ENCODE data around the gene SMARCA2. TPM values are rescaled to one million over a fixed set of nuclear protein-coding genes. Genes with fewer than 3 reads are reported as not detected.

Gene SMARCA2
- total and polyA plus RNA-seq, 4 donors, result 18.8 to 67.0 (median 41.1) TPM

DNA sequence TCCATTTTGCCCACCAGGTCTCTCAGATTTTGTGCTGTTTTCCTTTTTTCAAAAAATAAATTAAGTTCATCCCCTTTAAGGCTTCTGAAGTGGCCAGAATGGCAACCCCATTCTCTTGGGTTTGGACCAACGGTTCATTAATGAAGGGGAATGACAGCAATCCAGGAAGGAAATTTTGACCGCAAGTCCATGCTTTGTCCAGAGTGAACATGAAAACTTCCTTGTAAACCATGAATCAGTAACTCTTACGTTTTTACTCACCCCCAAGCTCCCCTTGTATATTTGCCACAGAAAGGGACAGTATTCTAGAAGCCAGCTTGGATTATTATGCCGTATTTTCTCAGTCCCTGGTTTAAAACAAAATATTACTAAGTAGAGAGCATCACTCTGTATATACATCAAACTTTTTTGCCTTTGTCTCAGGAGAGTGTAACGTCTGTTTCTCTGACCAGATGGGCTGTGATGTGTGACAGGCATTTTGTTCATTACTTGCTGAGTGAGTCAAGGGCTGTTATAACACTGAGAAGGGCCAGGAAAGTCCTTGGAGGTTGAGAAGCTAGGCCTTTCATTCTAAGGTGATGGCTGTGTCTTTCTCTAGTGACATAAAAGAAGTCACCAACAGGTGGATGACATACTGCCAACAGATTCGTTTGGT, 148.2 kb downstream of the SMARCA2 start:
- TF ChIP-seq, protein P1, sequence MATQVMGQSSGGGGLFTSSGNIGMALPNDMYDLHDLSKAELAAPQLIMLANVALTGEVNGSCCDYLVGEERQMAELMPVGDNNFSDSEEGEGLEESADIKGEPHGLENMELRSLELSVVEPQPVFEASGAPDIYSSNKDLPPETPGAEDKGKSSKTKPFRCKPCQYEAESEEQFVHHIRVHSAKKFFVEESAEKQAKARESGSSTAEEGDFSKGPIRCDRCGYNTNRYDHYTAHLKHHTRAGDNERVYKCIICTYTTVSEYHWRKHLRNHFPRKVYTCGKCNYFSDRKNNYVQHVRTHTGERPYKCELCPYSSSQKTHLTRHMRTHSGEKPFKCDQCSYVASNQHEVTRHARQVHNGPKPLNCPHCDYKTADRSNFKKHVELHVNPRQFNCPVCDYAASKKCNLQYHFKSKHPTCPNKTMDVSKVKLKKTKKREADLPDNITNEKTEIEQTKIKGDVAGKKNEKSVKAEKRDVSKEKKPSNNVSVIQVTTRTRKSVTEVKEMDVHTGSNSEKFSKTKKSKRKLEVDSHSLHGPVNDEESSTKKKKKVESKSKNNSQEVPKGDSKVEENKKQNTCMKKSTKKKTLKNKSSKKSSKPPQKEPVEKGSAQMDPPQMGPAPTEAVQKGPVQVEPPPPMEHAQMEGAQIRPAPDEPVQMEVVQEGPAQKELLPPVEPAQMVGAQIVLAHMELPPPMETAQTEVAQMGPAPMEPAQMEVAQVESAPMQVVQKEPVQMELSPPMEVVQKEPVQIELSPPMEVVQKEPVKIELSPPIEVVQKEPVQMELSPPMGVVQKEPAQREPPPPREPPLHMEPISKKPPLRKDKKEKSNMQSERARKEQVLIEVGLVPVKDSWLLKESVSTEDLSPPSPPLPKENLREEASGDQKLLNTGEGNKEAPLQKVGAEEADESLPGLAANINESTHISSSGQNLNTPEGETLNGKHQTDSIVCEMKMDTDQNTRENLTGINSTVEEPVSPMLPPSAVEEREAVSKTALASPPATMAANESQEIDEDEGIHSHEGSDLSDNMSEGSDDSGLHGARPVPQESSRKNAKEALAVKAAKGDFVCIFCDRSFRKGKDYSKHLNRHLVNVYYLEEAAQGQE (IDR thresholded peaks at IDR 0.05), result no peak
- TF ChIP-seq FOXA1 (IDR thresholded peaks at IDR 0.05), result no peak
- TF ChIP-seq, protein P2, sequence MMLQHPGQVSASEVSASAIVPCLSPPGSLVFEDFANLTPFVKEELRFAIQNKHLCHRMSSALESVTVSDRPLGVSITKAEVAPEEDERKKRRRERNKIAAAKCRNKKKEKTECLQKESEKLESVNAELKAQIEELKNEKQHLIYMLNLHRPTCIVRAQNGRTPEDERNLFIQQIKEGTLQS (IDR thresholded peaks at IDR 0.05), result no peak
- no peak for TF ChIP-seq JUND (IDR thresholded peaks at IDR 0.05)
- no peak for TF ChIP-seq TAF1 (conservative IDR thresholded peaks at IDR 0.05)
- TF ChIP-seq SP1 (IDR thresholded peaks at IDR 0.05), result no peak
- TF ChIP-seq GABPA (IDR thresholded peaks at IDR 0.05 in 1 of 2, conservative IDR thresholded peaks at IDR 0.05 in 1 of 2), result no peak
- TF ChIP-seq HNF4A (conservative IDR thresholded peaks at IDR 0.05), result no peak
- TF ChIP-seq YY1 (IDR thresholded peaks at IDR 0.05), result no peak
- TF ChIP-seq NR2F2 (IDR thresholded peaks at IDR 0.05), result no peak
- no peak for TF ChIP-seq RXRA (IDR thresholded peaks at IDR 0.05)
- TF ChIP-seq, protein P3, sequence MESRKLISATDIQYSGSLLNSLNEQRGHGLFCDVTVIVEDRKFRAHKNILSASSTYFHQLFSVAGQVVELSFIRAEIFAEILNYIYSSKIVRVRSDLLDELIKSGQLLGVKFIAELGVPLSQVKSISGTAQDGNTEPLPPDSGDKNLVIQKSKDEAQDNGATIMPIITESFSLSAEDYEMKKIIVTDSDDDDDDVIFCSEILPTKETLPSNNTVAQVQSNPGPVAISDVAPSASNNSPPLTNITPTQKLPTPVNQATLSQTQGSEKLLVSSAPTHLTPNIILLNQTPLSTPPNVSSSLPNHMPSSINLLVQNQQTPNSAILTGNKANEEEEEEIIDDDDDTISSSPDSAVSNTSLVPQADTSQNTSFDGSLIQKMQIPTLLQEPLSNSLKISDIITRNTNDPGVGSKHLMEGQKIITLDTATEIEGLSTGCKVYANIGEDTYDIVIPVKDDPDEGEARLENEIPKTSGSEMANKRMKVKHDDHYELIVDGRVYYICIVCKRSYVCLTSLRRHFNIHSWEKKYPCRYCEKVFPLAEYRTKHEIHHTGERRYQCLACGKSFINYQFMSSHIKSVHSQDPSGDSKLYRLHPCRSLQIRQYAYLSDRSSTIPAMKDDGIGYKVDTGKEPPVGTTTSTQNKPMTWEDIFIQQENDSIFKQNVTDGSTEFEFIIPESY (IDR thresholded peaks at IDR 0.05), result no peak
- no peak for TF ChIP-seq RAD21 (IDR thresholded peaks at IDR 0.05)
- peaks cover 0 to 4% (median 0%) of the 10 kb centered on the region in 4 donors for H3K4me1 ChIP-seq (ENCODE audit: control insufficient read depth in 4 of 4, insufficient read depth in 4 of 4, low read length in 3 of 4)
- no peaks in the 10 kb centered on the region for H3K9me3 ChIP-seq (ENCODE audit: control insufficient read depth in 4 of 4, low read length in 3 of 4)
- no peak overlapping the region for H3K27ac ChIP-seq (ENCODE audit: low read depth in 1 of 2, low read length in 2 of 2)
- 86% methylated on average over 6 of the region's 6 CpGs for WGBS
- H3K9ac ChIP-seq (ENCODE audit: low read depth in 1 of 2, low read length in 2 of 2), result no peak overlapping the region
- H3K36me3 ChIP-seq (ENCODE audit: control insufficient read depth in 4 of 4, insufficient read depth in 3 of 4, low read depth in 1 of 4, low read length in 3 of 4), result peaks cover 0 to 25% (median 22%) of the 10 kb centered on the region in 4 donors
- no peak for DNase-seq (ENCODE audit: low spot score)
- no peaks in the 10 kb centered on the region for H3K27me3 ChIP-seq (ENCODE audit: control insufficient read depth in 4 of 4, insufficient read depth in 4 of 4, low read length in 3 of 4)
- H3K4me3 ChIP-seq (ENCODE audit: low read depth in 1 of 3, low read length in 3 of 3), result no peak overlapping the region

GRCh38 chr9:2164268-2164667, 149.1 kb downstream of the SMARCA2 start:
- H3K9ac ChIP-seq (ENCODE audit: low read depth in 1 of 2, low read length in 2 of 2), result no peak overlapping the region
- no peak overlapping the region for H3K27ac ChIP-seq (ENCODE audit: low read depth in 1 of 2, low read length in 2 of 2)
- H3K27me3 ChIP-seq (ENCODE audit: control insufficient read depth in 4 of 4, insufficient read depth in 4 of 4, low read length in 3 of 4), result no peaks in the 10 kb centered on the region
- WGBS, result 99% methylated on average over 1 of the region's 1 CpG
- no peaks in the 10 kb centered on the region for H3K4me1 ChIP-seq (ENCODE audit: control insufficient read depth in 4 of 4, insufficient read depth in 4 of 4, low read length in 3 of 4)
- no peak overlapping the region for H3K4me3 ChIP-seq (ENCODE audit: low read depth in 1 of 3, low read length in 3 of 3)
- DNase-seq (ENCODE audit: low spot score), result no peak
- H3K36me3 ChIP-seq (ENCODE audit: control insufficient read depth in 4 of 4, insufficient read depth in 3 of 4, low read depth in 1 of 4, low read length in 3 of 4), result peaks cover 0 to 32% (median 29%) of the 10 kb centered on the region in 4 donors
- TF ChIP-seq, protein P3 (IDR thresholded peaks at IDR 0.05), result no peak
- no peaks in the 10 kb centered on the region for H3K9me3 ChIP-seq (ENCODE audit: control insufficient read depth in 4 of 4, low read length in 3 of 4)

Data from liver (tissue), 9 donors.